GM23338 (cell line): ENCODE results near the gene CHSY1. TPM values are rescaled to one million over a fixed set of nuclear protein-coding genes. Genes with fewer than 3 reads are reported as not detected.
A peak's percentile ranks its signal among the peaks of the same experiment; 100 is the strongest.

Experiments
- ATAC-seq: fragments of 200-7000 bp; cut with Tn5 transposase; 3 replicates; pipeline ENCODE4 v1.9.1; 2020
- DNase-seq: peaks from one replicate; pipeline ENCODE4 v3.0.0-alpha.2; 2015; ENCODE audit warnings: low spot score
- H2AFZ ChIP-seq: fragments of 200-600 bp; sonication (generic); 2 replicates; pipeline ENCODE4 v1.8.0; 2016; ENCODE audit warnings: antibody characterized with exemption, mild to moderate bottlenecking, moderate library complexity
- H3F3A ChIP-seq: fragments of 200-600 bp; sonication (generic); replicated peaks from 2 replicates; pipeline ENCODE4 v1.8.0; 2017; ENCODE audit warnings: antibody characterized with exemption, mixed run types, low read depth
- H3K27ac ChIP-seq: fragments of 200-600 bp; sonication (generic); 2 replicates; pipeline ENCODE4 v1.6.1; 2016; ENCODE audit warnings: low read depth
- H3K27me3 ChIP-seq: fragments of 200-600 bp; sonication (generic); 2 replicates; pipeline ENCODE4 v1.8.0; 2016; ENCODE audit warnings: mild to moderate bottlenecking, mixed run types, moderate library complexity; ENCODE audit not compliant: insufficient read depth
- H3K36me3 ChIP-seq: fragments of 200-600 bp; sonication (generic); 2 replicates; pipeline ENCODE4 v1.8.0; 2016; ENCODE audit warnings: mild to moderate bottlenecking; ENCODE audit not compliant: insufficient read depth
- H3K4me1 ChIP-seq: fragments of 200-600 bp; sonication (generic); 2 replicates; pipeline ENCODE4 v1.8.0; 2016; ENCODE audit warnings: mild to moderate bottlenecking, moderate library complexity; ENCODE audit not compliant: insufficient read depth
- H3K4me2 ChIP-seq: fragments of 200-600 bp; sonication (generic); 2 replicates; pipeline ENCODE4 v1.7.1; 2017; ENCODE audit warnings: mixed run types
- H3K4me3 ChIP-seq: fragments of 200-600 bp; sonication (generic); 2 replicates; pipeline ENCODE4 v1.6.1; 2016; ENCODE audit warnings: mixed run types
- H3K79me2 ChIP-seq: fragments of 200-600 bp; sonication (generic); replicated peaks from 2 replicates; pipeline ENCODE4 v1.8.0; 2017; ENCODE audit warnings: mild to moderate bottlenecking; ENCODE audit not compliant: insufficient read depth
- H3K9me2 ChIP-seq: fragments of 200-600 bp; sonication (generic); 2 replicates; pipeline ENCODE4 v1.8.0; 2017; ENCODE audit not compliant: insufficient read depth
- H4K20me1 ChIP-seq: fragments of 200-600 bp; sonication (generic); replicated peaks from 2 replicates; pipeline ENCODE4 v1.8.0; 2017; ENCODE audit warnings: mild to moderate bottlenecking; ENCODE audit not compliant: insufficient read depth
- H3K27ac Mint-ChIP-seq: 2 replicates; pipeline ENCODE4 v1.8.0; 2020; ENCODE audit warnings: inconsistent platforms, mild to moderate bottlenecking, moderate library complexity, mixed read lengths
- H3K27me3 Mint-ChIP-seq: 3 replicates; pipeline ENCODE4 v1.8.0; 2022; ENCODE audit warnings: low read depth, mild to moderate bottlenecking, moderate library complexity, mixed read lengths, inconsistent platforms; ENCODE audit not compliant: insufficient read depth, poor library complexity
- H3K36me3 Mint-ChIP-seq: 3 replicates; pipeline ENCODE4 v1.8.0; 2021; ENCODE audit warnings: low read depth, mild to moderate bottlenecking, inconsistent platforms, moderate library complexity, mixed read lengths
- H3K4me1 Mint-ChIP-seq: 3 replicates; pipeline ENCODE4 v1.8.0; 2020; ENCODE audit warnings: mild to moderate bottlenecking, inconsistent platforms, mixed read lengths
- H3K4me3 Mint-ChIP-seq: 3 replicates; pipeline ENCODE4 v1.8.0; 2021; ENCODE audit warnings: moderate library complexity, mild to moderate bottlenecking, inconsistent platforms, mixed read lengths
- H3K9me3 Mint-ChIP-seq: 3 replicates; pipeline ENCODE4 v1.8.0; 2020; ENCODE audit warnings: moderate library complexity, mild to moderate bottlenecking, inconsistent platforms, mixed read lengths
- CREB1 ChIP-seq: fragments of 250-450 bp; sonication (Bioruptor Pico); IDR thresholded peaks from 2 replicates; pipeline ENCODE4 v1.5.0; 2020; ENCODE audit warnings: low read depth, mild to moderate bottlenecking, moderate library complexity
- CTCF ChIP-seq, 2 experiments: fragments of 200-600 bp in 1 of 2; sonication (generic) in 1 of 2; conservative IDR thresholded peaks; 2 replicates each; pipeline versions ENCODE4 v1.5.1 to v1.6.1; 2016 to 2017; ENCODE audit warnings: antibody characterized with exemption in 2 of 2, low read depth in 2 of 2, mild to moderate bottlenecking in 2 of 2, moderate library complexity in 1 of 2
- ETS1 ChIP-seq: IDR thresholded peaks from 2 replicates; pipeline ENCODE4 v1.6.1; 2016; ENCODE audit warnings: antibody characterized with exemption
- EZH2phosphoT487 ChIP-seq: fragments of 200-600 bp; sonication (generic); IDR thresholded peaks from one replicate; pipeline ENCODE4 v1.8.1; 2018; ENCODE audit warnings: antibody characterized with exemption; ENCODE audit not compliant: unreplicated experiment
- STAT1 ChIP-seq: IDR thresholded peaks from one replicate; pipeline ENCODE4 v1.6.1; 2016; ENCODE audit warnings: antibody characterized with exemption; ENCODE audit not compliant: unreplicated experiment
- ZNF114 ChIP-seq: fragments of 250-450 bp; sonication (Bioruptor Pico); IDR thresholded peaks from 2 replicates; pipeline ENCODE4 v1.5.0; 2020; ENCODE audit warnings: mild to moderate bottlenecking, moderate library complexity
- polyA plus RNA-seq: library from polyadenylated mRNA; unstranded; fragments of >200 nt; fragmentation: Nextera tagmentation; extraction: Ambion mirVana; gene quantifications from 2 replicates; pipeline ENCODE4 v1.2.1, GENCODE V29; 2016
- total RNA-seq: library from RNA; depleted of rRNA; stranded (reverse); fragments of >200 nt; shearing (Covaris generic); gene quantifications from 2 replicates; pipeline ENCODE4 v1.2.3, GENCODE V29; 2014
- TF ChIP-seq, protein P1 (sequence below): IDR thresholded peaks from one replicate; pipeline ENCODE4 v1.6.1; 2018; ENCODE audit warnings: antibody characterized with exemption; ENCODE audit not compliant: unreplicated experiment
- TF ChIP-seq, protein P2 (sequence below): fragments of 250-450 bp; sonication (Bioruptor Pico); IDR thresholded peaks from 2 replicates; pipeline ENCODE4 v1.5.0; 2020; ENCODE audit warnings: mild to moderate bottlenecking, moderate library complexity

CHSY1 gene
- total and polyA plus RNA-seq, 2 experiments from 2014 or later, result 9.8 to 47.7 TPM

- ATAC-seq (no peak), DNase-seq (no peak)
- peaks cover 42% of the 10 kb centered on the region for H3K36me3 Mint-ChIP-seq
- Histone ChIP-seq H4K20me1 (no peaks in the 10 kb centered on the region; the same call in 1 of the 2 replicates), H3K79me2 (peaks cover 11% of the 10 kb centered on the region), H3K27ac (no peak overlapping the region), H3F3A (peaks cover 11% of the 10 kb centered on the region), H2AFZ (no peak overlapping the region), H3K4me2 (no peak overlapping the region), H3K4me1 (peaks cover 10% of the 10 kb centered on the region; the same call in 1 of the 2 replicates), H3K27me3 (no peaks in the 10 kb centered on the region), H3K36me3 (no peaks in the 10 kb centered on the region), H3K9me2 (no peaks in the 10 kb centered on the region), H3K4me3 (no peak overlapping the region)
- H3K9me3 Mint-ChIP-seq, result no peaks in the 10 kb centered on the region
- TF ChIP-seq EZH2phosphoT487 (no peak), STAT1 (no peak), ZNF114 (CRISPR knock-in tag) (no peak), ETS1 (no peak), CREB1 (CRISPR knock-in tag) (no peak), CTCF (conservative IDR thresholded peaks at IDR 0.05; ENCODE audit: low read depth in 2 of 2) (no peak)
- TF ChIP-seq, protein P1, sequence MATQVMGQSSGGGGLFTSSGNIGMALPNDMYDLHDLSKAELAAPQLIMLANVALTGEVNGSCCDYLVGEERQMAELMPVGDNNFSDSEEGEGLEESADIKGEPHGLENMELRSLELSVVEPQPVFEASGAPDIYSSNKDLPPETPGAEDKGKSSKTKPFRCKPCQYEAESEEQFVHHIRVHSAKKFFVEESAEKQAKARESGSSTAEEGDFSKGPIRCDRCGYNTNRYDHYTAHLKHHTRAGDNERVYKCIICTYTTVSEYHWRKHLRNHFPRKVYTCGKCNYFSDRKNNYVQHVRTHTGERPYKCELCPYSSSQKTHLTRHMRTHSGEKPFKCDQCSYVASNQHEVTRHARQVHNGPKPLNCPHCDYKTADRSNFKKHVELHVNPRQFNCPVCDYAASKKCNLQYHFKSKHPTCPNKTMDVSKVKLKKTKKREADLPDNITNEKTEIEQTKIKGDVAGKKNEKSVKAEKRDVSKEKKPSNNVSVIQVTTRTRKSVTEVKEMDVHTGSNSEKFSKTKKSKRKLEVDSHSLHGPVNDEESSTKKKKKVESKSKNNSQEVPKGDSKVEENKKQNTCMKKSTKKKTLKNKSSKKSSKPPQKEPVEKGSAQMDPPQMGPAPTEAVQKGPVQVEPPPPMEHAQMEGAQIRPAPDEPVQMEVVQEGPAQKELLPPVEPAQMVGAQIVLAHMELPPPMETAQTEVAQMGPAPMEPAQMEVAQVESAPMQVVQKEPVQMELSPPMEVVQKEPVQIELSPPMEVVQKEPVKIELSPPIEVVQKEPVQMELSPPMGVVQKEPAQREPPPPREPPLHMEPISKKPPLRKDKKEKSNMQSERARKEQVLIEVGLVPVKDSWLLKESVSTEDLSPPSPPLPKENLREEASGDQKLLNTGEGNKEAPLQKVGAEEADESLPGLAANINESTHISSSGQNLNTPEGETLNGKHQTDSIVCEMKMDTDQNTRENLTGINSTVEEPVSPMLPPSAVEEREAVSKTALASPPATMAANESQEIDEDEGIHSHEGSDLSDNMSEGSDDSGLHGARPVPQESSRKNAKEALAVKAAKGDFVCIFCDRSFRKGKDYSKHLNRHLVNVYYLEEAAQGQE, result no peak
- TF ChIP-seq, protein P2, sequence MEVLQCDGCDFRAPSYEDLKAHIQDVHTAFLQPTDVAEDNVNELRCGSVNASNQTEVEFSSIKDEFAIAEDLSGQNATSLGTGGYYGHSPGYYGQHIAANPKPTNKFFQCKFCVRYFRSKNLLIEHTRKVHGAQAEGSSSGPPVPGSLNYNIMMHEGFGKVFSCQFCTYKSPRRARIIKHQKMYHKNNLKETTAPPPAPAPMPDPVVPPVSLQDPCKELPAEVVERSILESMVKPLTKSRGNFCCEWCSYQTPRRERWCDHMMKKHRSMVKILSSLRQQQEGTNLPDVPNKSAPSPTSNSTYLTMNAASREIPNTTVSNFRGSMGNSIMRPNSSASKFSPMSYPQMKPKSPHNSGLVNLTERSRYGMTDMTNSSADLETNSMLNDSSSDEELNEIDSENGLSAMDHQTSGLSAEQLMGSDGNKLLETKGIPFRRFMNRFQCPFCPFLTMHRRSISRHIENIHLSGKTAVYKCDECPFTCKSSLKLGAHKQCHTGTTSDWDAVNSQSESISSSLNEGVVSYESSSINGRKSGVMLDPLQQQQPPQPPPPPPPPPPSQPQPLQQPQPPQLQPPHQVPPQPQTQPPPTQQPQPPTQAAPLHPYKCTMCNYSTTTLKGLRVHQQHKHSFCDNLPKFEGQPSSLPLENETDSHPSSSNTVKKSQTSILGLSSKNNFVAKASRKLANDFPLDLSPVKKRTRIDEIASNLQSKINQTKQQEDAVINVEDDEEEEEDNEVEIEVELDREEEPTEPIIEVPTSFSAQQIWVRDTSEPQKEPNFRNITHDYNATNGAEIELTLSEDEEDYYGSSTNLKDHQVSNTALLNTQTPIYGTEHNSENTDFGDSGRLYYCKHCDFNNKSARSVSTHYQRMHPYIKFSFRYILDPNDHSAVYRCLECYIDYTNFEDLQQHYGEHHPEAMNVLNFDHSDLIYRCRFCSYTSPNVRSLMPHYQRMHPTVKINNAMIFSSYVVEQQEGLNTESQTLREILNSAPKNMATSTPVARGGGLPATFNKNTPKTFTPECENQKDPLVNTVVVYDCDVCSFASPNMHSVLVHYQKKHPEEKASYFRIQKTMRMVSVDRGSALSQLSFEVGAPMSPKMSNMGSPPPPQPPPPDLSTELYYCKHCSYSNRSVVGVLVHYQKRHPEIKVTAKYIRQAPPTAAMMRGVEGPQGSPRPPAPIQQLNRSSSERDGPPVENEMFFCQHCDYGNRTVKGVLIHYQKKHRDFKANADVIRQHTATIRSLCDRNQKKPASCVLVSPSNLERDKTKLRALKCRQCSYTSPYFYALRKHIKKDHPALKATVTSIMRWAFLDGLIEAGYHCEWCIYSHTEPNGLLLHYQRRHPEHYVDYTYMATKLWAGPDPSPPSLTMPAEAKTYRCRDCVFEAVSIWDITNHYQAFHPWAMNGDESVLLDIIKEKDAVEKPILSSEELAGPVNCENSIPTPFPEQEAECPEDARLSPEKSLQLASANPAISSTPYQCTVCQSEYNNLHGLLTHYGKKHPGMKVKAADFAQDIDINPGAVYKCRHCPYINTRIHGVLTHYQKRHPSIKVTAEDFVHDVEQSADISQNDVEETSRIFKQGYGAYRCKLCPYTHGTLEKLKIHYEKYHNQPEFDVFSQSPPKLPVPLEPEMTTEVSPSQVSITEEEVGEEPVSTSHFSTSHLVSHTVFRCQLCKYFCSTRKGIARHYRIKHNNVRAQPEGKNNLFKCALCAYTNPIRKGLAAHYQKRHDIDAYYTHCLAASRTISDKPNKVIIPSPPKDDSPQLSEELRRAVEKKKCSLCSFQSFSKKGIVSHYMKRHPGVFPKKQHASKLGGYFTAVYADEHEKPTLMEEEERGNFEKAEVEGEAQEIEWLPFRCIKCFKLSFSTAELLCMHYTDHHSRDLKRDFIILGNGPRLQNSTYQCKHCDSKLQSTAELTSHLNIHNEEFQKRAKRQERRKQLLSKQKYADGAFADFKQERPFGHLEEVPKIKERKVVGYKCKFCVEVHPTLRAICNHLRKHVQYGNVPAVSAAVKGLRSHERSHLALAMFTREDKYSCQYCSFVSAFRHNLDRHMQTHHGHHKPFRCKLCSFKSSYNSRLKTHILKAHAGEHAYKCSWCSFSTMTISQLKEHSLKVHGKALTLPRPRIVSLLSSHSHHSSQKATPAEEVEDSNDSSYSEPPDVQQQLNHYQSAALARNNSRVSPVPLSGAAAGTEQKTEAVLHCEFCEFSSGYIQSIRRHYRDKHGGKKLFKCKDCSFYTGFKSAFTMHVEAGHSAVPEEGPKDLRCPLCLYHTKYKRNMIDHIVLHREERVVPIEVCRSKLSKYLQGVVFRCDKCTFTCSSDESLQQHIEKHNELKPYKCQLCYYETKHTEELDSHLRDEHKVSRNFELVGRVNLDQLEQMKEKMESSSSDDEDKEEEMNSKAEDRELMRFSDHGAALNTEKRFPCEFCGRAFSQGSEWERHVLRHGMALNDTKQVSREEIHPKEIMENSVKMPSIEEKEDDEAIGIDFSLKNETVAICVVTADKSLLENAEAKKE (CRISPR knock-in tag), result no peak
- H3K27ac Mint-ChIP-seq, result peak overlapping the region; percentile 49; the same call in 1 of the 2 replicates
- no peak overlapping the region for H3K4me3 Mint-ChIP-seq
- H3K27me3 Mint-ChIP-seq, result peaks cover 17% of the 10 kb centered on the region
- peaks cover 22% of the 10 kb centered on the region for H3K4me1 Mint-ChIP-seq
Observed at GRCh38 chr15:101173233-101174119, 78.4 kb downstream of the CHSY1 start.
